SKM-1 (cell line): ENCODE measurements around the gene CNGA3.

Experiments
- DNase-seq: peaks from one replicate; lab custom pipeline; 2025; ENCODE audit not compliant: unreplicated experiment; lab: John Stamatoyannopoulos, UW

CNGA3 gene

DNA sequence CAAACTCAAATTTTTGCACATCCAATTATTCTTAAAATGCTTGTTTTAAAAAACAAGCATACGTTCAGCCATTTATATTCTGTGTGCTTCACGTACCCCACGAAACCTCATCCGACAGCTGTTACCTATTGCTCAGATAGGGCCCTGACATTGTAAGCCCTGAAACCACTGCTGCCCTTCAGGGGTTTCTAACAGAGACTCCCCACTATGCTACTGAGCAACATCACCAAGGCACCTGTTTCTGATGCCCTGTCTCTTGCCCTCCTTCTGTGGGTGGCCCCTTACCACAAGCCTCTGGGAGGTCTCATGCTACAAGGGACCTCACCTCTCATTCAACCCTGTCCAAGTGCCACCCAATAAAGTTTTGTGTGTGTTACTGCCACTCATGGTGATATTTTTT, 18.5 kb upstream of the CNGA3 start:
- DNase-seq, result no peak

DNA sequence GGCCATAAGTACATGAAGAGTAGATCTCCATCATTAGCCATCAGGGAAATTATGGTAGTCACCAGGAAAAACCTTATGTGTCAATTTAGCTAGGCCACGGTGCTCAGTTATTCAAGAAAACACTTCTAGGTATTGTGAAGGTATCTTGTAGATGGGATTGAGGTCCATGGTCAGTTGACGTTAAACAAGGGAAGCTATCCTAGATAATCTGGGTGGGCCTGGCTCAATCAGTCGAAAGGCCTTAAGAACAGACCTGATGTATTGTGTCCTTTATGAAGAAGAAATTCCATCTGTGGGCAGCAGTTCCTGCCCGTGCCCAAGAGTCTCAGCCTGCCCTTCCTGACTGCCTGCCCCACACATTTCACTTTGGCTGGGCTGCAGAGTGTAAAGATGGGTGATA, 16.7 kb upstream of the CNGA3 start:
- no peak for DNase-seq

GRCh38 chr2:98332989-98333388, 13.3 kb upstream of the CNGA3 start:
- DNase-seq, result no peak

DNA sequence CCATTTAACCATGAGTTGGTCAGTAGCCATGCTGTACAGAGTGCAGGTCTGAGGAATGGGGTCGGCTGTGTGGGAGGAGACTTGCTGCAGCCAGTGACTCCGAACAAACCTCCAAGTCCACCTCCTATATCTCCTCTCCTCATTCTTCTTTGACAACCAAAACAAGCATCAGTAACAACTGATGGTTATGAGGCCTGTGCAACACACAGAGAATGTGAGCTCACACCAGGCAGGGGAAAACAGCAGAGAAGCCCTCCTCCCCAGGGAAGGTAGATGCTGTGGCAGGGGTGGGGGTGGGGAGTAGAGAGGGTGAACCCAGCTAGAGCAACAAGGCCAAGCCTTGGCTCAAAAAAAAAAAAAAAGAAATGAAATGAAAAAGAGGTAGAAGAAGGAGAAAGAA, 12.3 kb upstream of the CNGA3 start:
- no peak for DNase-seq

DNA sequence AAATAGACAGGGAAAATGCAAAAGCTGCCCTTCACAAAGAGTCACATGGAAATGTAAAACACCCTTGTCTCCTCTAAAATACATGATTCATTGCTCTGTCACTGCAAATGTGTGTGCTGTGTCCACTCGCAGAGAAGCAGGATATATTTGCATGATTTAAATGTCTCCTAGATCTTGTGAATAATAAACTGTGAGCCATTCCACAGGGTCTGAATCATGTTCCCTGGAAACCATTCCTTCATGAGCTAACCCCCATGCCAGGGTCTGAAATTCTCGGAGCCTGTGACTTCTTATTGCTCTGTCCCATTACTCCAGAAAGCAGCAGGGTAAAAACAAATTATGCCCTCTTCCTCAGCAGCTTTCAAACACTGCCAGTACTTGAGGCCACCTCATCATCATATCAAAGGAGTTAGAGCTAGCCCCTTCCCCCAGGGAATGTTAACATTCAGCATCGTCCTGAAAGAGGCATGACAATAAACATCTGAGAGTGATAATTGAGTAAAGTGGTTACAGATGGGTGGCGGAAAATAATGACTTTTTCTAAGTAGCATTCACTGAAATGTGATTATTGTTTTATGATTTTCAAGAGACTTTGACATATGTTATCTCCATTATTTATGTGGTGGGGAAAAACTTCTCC, 11.7 kb upstream of the CNGA3 start:
- DNase-seq, result no peak

GRCh38 chr2:98335271-98335670, 11.0 kb upstream of the CNGA3 start:
- no peak for DNase-seq

DNA sequence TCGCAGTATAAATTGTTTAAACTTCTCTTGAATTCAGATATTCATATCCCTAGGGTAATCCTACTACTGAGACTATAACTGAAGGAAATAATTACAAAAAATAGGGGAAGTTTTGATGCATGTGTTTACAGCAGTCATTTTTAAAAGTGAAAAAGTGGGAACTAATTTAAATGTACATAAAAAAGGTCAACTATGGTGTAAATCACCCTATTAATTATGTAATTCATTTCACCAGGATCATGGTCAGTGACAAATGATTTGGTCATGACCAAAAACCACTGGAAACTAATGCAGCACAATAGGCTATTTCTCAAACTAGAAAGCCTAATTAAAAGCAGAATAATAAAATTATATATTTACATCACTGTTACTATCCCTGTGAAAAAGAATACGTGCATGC, 5.0 kb upstream of the CNGA3 start:
- no peak for DNase-seq

DNA sequence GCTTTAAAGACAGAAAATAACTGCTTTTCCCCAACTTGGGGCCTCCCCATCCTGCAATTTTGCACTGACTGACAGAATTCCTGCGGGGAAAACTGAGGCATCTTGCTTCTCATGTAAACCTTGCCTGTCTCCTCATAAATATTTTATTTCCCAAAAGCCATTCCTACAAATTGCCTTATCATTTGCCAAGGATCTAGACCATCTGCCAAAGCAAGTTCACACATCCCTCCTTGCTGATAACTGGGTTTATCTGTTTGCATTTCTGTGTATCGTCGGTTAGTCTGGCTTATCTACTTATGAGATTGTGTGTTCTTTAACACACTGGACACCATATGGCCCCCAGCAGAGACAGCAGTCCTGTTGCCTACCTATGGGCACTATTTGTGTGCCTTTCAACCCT, 3.0 kb upstream of the CNGA3 start:
- no peak for DNase-seq

DNA sequence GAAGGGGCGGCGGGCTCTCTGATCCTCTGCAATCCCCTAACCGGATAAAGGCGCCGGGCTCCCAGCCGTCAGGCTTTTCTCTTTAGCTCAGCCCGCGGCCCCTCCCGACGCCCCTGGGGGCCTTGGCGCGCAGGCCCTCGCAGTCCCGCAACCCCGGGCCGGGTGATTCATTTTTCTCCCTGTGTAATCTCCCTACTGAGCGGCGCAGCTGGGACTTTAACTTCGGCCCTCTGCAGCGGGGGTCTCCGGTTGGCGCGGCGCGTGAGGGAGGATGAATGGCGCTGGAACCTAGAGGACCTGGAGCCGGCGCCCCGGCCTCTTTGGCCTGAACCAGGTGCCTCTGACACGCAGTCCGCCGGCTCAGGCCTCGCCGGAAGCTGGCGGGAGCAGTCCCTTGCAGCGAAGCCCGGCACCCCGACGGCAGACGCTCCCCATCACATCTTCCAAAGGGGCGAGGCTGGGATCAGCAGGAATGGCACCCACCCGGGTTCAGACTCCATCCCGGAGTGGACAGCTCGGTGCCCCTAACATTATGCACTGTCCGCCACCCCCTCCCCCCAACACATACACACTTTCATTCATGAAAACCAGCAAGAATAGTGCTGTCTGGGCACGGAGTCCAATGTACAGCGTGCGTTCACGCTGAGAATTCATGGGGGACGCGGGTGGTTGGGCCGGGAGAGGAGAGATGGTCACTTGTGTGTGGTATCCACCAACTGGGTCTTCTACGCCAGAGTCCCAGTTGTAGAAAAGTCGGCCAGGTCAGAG, 1.2 kb downstream of the CNGA3 start:
- no peak for DNase-seq

DNA sequence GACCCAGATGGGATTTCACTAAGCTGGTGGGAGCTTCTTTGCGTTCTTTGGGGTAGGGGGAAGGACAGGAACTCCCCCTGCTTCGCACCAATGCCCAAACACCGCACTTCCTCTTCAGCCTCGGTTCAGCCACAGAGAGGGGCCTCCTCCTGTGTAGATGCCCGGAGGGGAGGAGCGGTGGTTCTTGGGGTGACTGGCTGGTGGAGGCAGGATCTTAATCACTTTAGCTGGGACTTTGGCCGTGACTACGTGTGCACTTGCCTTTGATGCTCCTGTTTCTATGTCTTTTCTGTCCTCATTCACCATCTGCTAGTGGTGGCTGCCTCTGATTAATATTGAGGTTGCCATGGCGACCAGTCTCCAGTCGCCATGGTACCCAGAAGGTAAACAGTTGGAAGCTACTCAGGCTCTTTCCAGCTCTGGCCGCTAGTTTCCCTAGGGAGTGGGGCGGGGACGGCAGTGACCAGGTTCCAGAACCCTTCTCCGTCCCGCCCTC, 1.9 kb downstream of the CNGA3 start:
- no peak for DNase-seq

DNA sequence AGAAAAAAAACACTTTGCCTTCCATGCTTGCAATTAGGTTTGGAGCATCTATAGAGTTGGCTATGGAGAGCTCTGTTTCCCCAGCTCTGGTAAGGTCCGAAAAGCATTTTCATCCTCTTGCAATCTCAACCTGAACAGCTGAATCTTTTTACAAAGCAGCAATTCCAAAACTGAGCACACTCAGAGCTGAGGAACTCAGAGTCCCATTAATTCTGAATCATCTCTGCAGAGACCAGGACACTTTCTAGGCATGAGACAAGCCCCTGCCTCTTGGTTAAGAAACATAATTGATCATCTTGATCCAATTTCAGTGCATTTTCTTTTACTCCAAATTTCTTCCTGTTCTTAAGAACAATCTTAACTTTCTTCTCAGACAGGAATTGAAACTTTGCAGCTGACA, 4.2 kb downstream of the CNGA3 start:
- no peak for DNase-seq

DNA sequence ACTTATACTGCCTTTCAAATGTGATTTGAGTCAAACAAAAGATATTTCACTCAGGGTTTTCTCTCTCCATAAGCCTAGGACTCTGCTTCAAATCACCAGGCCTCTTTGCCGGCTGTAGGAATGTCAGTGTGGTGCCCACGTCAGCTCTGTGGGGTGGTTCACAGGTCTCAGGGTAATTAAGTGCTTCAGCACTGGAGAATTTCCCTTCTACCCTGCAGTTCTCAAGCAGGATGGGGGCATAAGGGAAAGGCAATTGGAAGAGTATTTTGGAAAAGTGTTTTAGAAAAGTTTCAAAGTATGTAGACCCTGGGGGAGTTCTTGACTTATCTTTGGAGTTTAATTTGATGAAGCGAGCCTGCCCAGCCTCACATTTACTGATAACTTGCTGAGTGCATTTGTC, 9.6 kb downstream of the CNGA3 start:
- DNase-seq, result no peak

DNA sequence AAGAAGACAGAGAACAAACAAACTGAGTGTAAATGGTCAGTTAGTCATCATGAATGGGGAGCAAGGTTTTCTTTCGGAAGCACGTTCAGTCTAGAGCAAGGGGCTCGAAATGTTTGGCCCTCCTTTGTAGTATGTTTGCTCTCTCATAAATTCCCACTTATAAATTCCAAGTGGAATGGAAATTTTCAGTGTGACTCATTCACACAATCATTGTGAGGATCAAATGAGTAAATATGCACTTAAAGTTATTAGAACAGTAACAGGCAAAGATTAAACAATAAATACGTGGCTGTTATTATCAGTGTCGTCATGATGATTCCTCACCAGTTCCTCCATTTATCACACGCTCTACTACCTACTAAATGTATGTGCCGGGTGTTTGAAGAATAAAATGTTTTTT, 10.5 kb downstream of the CNGA3 start:
- DNase-seq, result no peak

DNA sequence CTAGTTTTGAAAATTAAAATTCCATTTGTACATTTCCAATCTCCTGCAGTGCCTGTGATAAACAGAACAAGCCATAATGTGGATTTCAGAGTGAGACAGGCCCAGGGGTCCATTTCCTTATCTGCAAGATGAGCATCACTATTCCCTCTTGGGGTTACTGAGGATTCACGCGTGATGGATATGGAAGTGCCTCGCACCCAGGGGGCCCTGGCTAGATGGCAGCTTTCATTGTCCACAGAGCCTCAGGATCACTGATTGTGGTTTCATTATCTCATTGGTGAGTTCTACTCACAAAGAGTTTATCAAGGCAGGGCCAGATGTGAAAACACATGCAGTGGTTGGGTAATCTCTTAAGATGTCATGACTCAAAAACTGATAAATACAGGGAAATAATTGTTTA, 11.6 kb downstream of the CNGA3 start:
- no peak for DNase-seq

- DNase-seq, result no peak
These were observed 13.7 kb downstream of the CNGA3 start for GRCh38 chr2:98359986-98360385.

DNA sequence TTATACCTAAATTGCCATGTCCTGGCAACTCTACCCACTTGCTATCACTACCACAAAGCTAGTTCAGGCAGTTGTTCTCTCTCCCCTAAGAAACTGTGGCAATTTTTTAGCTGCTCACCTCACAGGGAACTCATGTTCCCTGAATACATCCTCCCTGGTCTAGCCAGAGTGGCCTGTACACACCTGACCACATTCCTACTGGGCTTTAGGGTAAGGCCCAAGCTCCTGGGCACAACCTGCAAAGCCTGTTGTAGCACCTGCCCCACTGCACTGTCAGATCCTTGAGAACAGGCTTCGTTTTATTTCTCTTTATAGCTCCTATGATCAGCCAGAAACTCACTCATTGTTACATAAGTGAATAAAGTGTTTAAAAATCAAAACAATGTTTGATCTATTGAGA, 21.5 kb downstream of the CNGA3 start:
- no peak for DNase-seq

DNA sequence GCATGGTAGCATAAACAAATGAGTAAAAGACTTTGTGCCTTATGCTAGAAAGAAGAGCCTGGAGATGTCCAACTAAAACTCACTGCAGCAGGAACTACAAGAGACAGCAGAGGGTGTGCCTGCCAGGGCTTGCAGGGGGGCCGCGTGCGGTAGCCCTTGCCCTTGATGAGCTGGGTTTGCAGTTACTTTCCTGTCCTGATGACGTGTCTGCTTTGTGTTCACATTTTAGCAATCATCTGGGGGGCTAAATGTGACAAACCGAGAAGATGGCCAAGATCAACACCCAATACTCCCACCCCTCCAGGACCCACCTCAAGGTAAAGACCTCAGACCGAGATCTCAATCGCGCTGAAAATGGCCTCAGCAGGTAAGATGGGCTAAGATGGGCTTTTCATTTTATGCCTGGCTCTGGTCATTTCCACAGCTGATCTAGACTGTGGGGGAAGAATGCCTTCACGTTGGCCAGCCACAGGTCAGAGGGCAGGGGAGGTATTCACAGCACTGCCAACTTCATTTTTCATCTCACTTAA, 23.5 kb downstream of the CNGA3 start:
- no peak for DNase-seq

DNA sequence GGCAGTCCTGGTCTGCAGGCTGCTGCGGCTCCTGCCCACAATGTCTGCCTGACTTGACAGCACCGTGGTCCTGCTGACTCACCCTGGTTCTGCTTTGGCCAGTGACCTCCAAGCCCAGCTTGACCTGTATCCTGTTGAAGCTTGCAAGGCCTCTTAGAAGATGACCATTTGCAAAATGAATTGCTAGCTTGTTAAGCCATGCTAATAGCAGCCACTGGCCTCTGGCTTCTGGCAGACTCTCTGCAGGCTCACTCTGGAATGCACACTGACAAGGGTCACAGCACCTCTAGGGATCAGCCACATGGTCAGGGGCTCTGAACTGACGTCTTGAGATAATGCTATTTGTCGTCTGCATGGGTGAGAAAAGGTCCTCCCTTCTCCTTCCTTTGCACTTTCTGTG, 25.9 kb downstream of the CNGA3 start:
- no peak for DNase-seq

DNA sequence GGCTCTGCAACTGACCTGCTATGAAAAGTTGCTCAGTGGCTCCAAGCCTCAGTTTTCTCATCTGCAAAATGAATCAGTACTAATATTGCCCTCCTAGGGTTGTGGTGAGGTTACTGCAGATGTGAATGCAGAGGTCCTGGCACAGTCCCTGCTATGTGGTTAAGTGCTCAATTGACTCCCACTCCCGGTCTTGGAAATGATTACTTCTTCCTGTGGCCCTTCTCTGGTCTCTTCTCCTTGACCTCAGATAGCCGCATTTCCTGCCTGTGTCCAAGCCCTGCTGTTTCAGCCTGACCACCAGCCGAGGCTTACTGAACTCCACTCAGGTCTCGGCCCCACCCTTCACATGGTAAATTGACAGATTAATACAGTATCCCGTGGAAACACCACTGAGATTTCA, 26.3 kb downstream of the CNGA3 start:
- DNase-seq, result no peak

DNA sequence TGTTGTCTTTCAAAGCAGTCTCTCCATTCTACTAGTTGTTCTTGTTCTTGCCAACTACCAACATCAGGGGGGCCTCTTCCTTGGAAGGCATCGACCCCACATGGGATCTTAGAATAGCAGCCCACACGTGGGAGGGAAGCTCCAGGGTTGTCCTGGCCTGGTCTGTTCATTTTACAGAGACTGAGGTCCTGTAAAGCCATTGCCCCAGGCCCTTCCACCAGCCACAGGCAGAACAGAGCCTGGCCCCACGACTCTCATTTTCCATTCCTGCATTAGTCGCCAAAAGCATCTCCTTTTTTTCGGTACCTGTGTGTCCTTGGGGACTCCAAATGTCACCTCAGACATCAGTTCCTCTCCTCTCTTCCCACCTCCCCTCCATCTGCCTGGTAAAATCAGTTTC, 28.0 kb downstream of the CNGA3 start:
- no peak for DNase-seq

GRCh38 chr2:98374958-98375570, 28.8 kb downstream of the CNGA3 start:
- no peak for DNase-seq

DNA sequence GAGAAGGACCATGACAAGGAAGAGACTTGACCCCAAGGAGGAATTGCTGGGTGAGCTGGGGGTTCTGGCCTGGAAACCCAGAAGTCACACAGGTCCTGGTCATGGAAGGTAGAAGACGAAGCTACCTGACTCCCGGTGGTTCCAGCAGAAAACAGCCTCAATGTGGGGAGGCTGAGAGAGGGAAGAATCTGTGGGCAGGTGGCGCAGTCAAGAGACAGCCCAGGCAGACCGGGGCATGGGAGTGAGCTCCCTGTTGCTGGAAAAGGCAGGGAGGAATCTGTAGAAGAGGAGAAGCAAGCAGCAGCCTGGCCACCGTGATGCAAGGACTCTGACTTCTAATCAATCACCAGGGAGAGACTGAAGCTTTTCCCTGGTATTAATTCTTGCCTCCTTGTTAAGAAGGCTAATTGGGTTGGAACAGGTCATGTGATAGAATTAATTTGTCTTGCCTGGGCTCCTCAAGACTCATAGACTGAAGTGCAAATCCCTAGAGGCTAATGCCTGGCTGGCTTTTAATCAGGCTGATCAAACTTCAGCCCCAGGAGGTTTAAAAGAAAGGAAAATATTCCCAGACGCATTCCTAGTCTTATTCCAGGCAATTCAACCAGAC, 30.1 kb downstream of the CNGA3 start:
- no peak for DNase-seq
